GM12892 (cell line): ENCODE measurements around the gene ZNF722.

Source experiments
- POLR2A ChIP-seq: IDR thresholded peaks from 2 replicates; pipeline ENCODE4 v1.6.1; 2011; ENCODE audit warnings: low read depth, low read length, control low read depth
- POLR2AphosphoS5 ChIP-seq: IDR thresholded peaks from 2 replicates; pipeline ENCODE4 v1.6.1; 2011; ENCODE audit warnings: low read depth, low read length, control low read depth
- TAF1 ChIP-seq: IDR thresholded peaks from 2 replicates; pipeline ENCODE4 v1.6.1; 2011; ENCODE audit warnings: low read depth, mild to moderate bottlenecking, control low read depth, low read length, borderline replicate concordance

DNA sequence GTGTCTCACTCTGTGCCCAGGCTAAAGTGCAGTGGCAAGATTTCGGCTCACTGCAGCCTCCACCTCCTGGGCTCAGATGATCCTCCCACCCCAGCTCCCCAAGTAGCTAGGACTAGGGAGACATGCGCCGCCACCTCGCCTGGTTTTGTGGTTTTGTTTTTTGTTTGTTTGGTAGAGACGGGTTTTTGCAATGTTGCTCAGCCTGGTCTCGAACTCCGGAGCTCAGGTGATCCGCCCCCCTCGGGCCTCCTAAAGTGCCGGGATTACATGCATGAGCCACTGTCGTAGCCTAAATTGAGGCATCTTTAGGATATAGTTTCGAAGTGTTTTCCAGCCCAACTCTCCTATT is 47.4 kb downstream of the ZNF722 start:
- no peak for TF ChIP-seq POLR2A
- TF ChIP-seq POLR2AphosphoS5: no peak
- no peak for TF ChIP-seq TAF1
